ENCODE data around the gene METTL25B. TPM values are rescaled to one million over a fixed set of nuclear protein-coding genes. Genes with fewer than 3 reads are reported as not detected.

The METTL25B gene
- total and polyA plus RNA-seq, 2 of the 4 experiments (the other 2 are of a cell fraction): 2.3 to 10.1 TPM

- Histone ChIP-seq H3K36me3 (ENCODE audit: control insufficient read depth, insufficient read depth, low read length) (peaks cover 22% of the 10 kb centered on the region), H4K5ac (ENCODE audit: low read depth, low read length) (no peak overlapping the region), H2BK5ac (ENCODE audit: low read depth, low read length, poor library complexity, severe bottlenecking) (no peak overlapping the region), H4K8ac (ENCODE audit: low read depth in 2 of 2, low read length in 2 of 2) (no peak overlapping the region), H3K9ac (ENCODE audit: low read depth, low read length) (no peak overlapping the region), H3K4me1 (ENCODE audit: control insufficient read depth, insufficient read depth, low read length) (peaks cover 21% of the 10 kb centered on the region), H3K4me3 (ENCODE audit: insufficient read depth, low read depth, low read length) (no peak overlapping the region), H2BK120ac (ENCODE audit: low read depth, low read length) (no peak overlapping the region), H3K18ac (ENCODE audit: low read depth, low read length) (no peak overlapping the region), H2BK20ac (ENCODE audit: low read depth, low read length) (no peak overlapping the region), H3K9me3 (ENCODE audit: control insufficient read depth, insufficient read depth, low read length) (no peaks in the 10 kb centered on the region), H3K4ac (ENCODE audit: low read depth, low read length) (no peak overlapping the region), H4K91ac (ENCODE audit: insufficient read depth, low read depth, low read length) (no peak overlapping the region), H3K4me2 (ENCODE audit: low read depth, low read length) (no peak overlapping the region), H4K20me1 (ENCODE audit: insufficient read depth, low read length) (0 out of 2 replicates have a peak, but pooled peaks cover 11% of the 10 kb centered on the region), H3K9me1 (ENCODE audit: insufficient read depth, low read length) (peaks cover 22% of the 10 kb centered on the region; the same call in 1 of the 2 replicates), H3K27ac (ENCODE audit: insufficient read depth, low read length) (no peak overlapping the region), H2AFZ (replicated peaks; ENCODE audit: low read length, poor library complexity) (no peak overlapping the region), H3K56ac (ENCODE audit: extremely low read depth, insufficient read depth, low read length) (no peak overlapping the region), H3K14ac (replicated peaks; ENCODE audit: low read depth, low read length) (no peak overlapping the region), H3K79me1 (ENCODE audit: low read depth in 1 of 2, low read length in 2 of 2) (peaks cover 10 to 74% of the 10 kb centered on the region in 2 experiments; a peak in 3 of 4 replicates), H2AK9ac (replicated peaks; ENCODE audit: low read depth, low read length, poor library complexity) (no peak overlapping the region), H2BK15ac (ENCODE audit: low read depth, low read length) (no peak overlapping the region), H3K23ac (ENCODE audit: low read depth, low read length) (no peak overlapping the region), H3K27me3 (ENCODE audit: control insufficient read depth, insufficient read depth, low read length) (no peaks in the 10 kb centered on the region), H2AK5ac (ENCODE audit: low read depth, low read length) (no peak overlapping the region)
- WGBS, 2 experiments (ENCODE audit: extremely low coverage in 2 of 2, insufficient read length in 1 of 2): 96% methylated on average over 9 of the region's 14 CpGs; no CpG with 5 or more reads in 1 of the 2 experiments
- no peak for TF ChIP-seq RCOR1 (IDR thresholded peaks at IDR 0.05; ENCODE audit: insufficient replicate concordance, low read length)
- TF ChIP-seq MAFK (IDR thresholded peaks at IDR 0.05; ENCODE audit: low read depth, low read length): no peak
- TF ChIP-seq CEBPB (IDR thresholded peaks at IDR 0.05; ENCODE audit: low read depth, low read length): no peak
- TF ChIP-seq NFE2L2 (IDR thresholded peaks at IDR 0.05; ENCODE audit: low read depth, low read length): no peak
- TF ChIP-seq MAZ (IDR thresholded peaks at IDR 0.05; ENCODE audit: borderline replicate concordance, low read depth, low read length): no peak
- TF ChIP-seq USF2 (IDR thresholded peaks at IDR 0.05; ENCODE audit: low read depth, low read length): no peak
- no peak for TF ChIP-seq RFX5 (IDR thresholded peaks at IDR 0.05; ENCODE audit: low read depth, low read length)
- CTCF ChIA-PET: interaction anchor here (1.7 kb wide), 1 partner anchor 18 kb away, joined by 4 read pairs; no protein-coding TSS in a partner anchor
- intact Hi-C loops (cut with micrococcal nuclease): no loop called here
- DNase-seq (no peak), ATAC-seq (ENCODE audit: low read depth) (no peak)
- POLR2A ChIA-PET (ENCODE audit: unreplicated experiment): no interaction called here
- dilution Hi-C loops (cut with HindIII; ENCODE audit: low sequenced_read_pairs, unreplicated experiment): no loop called here
- in situ Hi-C loops (cut with MboI; ENCODE audit: low sequenced_read_pairs): no loop called here
- BruUV-seq (replicated peaks): no TSS peak
Observed at GRCh38 chr1:156743367-156744302, 15.4 kb downstream of the METTL25B start.

Data from IMR-90 (cell line).